Glomerular visceral epithelial cell (primary cell): ENCODE results near the gene ALG5.

Source experiments
- DNase-seq: peaks from one replicate; pipeline ENCODE4 v3.0.0-alpha.2; 2016; ENCODE audit errors: extremely low spot score

The ALG5 gene

DNA sequence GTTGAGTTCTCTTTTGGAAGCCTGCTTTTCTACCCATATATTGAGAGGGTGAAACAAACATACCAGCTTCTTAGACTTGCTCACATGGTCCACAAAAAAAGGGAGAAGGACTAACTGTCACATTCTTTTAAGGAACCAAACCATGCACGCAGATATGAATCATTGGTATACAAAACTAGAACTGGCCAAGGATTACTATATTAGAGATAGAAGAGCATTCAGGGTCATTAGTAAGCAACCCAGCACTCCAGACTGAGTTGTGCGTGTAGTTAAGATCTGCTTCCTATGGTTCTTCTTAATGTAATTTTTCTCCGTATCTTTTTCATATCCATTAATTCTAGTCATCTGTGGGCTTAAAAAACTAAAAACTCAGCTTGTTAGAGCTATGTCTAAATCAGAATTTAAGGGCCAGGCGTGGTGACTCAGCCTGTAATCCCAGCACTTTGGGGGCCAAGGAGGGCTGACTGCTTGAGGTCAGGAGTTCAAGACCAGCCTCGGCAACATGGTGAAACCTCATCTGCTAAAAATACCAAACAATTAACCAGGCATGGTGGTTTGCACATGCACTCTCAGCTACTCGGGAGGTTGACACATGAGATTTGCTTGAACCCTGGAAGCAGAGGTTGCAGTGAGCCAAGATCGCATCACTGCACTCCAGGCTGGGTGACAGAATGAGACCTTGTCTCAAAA lies 19.6 kb downstream of the ALG5 start:
- DNase-seq: peak; percentile 23

DNA sequence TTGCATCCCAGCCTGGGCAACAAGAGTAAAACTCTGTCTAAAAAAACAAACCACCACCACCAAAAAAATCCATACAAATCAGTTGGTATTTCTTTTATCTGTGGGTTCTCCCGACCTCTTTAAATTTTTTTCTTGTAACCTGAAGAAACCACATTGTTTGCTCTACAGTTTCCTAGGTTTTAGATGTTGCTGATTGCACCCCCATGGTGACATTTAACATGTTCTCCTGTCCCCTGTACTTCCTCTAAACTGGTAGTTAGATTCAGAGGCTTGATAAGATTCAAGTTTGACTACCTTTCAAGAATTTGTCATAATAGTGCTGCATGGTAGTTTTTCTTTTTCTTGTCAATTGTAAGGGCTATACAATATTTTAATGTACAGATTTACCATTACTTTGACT lies 24.0 kb downstream of the ALG5 start:
- no peak for DNase-seq

DNA sequence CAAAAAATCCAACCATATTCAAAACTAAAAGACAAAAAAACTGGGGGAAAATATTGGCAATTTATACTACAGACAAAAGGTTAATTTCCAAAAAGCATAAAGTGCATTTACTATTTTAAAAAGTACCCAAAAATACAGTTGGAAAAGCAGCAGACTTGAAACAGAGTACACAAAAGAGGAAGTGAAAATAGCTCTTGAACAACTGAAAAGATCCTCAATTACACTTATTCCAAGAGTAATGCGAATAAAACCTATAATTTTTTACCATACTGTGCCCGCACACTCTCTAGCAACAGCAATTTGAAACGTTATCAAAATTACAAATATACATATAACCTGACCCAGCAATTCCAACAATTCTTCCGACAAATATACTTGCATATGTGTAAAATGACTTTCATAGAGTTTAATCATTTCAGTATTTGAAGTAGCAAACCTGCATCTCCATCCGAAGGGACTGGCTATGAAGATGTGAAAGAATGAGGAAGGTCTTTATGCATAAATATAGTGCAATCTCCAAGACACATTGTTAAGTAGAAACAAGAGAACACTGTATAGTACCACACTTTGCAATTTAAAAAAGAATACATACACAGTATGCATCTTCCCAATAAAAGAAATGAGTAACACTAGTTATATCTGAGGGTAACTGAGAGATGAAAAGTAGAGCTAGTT lies 25.4 kb downstream of the ALG5 start:
- no peak for DNase-seq

DNA sequence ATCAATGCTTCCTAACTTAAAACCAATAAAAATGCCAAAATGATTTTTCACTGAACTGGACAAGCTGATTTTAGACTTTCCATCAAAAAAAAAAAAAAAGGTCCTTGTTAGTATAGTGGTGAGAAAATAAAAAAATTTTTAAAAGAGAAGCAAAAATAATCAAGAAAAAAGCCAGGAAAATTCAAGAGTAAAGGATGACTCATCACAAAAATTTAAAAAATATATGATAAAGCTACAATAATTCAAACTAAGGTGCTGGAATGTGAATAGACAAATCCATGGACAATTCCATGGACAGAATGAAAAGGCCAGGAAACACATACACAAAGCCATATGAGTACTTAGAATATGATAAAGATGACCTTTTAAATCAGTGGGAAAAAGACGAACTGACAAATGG lies 26.1 kb downstream of the ALG5 start:
- no peak for DNase-seq

DNA sequence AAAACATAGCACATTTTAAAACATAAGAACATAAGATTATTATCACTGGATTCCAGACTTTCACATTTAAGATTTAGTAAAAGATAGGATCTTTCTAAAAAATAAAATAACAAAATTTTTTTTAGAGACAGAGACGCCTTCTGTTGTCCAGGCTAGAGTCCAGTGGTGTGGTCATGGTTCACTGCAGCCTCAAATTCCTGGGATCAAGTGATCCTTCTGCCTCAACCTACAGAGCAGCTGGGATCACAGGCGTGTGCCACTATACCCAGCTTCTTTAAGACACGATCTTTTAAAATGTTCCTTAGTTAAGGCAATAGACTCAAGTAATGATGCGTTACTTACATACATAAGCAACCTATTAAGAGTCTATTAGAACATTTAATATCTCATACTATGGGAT lies 32.7 kb downstream of the ALG5 start:
- peak; percentile 23 for DNase-seq

DNA sequence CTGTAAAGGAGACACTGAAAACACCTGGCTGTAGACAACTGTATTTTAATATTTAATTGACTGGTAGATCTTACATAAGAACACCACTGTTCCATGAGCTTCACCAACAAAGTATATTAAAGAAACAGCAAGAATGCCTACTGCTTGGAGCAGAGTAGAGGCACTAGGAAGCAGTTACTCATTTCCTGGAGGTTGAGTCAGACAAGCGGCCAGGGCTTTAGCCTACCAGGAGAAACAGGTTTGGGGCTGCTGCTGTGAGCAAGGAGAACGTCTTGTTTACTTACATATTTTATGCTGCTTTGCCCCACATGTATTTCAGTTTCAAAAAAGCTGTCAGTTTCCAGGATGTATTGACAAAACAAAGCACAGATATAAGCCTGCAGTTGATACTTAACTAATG lies 33.4 kb downstream of the ALG5 start:
- DNase-seq: peak; percentile 50

DNA sequence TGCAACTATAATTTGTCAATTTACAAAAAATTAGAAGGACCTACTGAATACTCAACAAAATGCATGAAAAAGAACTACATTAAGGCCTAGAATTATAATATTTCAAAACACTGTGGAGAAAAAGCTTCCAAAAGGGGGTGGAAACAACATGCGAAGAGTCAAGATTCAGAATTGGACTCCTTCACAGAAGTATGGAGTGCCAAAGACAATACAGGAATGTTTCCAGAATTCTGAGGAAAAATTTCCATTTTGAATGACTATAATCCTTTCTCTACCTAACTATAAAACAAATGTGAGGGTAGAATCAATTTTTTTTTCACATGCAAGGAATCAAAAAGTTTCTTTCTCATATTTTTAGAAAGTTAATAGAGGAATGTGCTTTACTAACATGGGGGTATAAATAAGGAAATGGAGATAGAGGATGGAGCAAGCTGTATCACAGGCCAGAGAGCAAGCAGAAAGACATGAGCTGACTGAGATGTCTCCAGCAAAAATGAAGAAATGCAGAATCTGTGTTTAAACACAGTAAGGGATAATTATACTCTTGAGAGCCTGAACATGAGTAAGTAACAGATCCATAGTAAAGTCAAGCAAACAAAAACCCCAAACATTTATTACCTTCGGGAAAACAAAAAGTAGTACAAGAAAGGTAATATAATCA lies 39.6 kb downstream of the ALG5 start:
- DNase-seq: no peak

DNA sequence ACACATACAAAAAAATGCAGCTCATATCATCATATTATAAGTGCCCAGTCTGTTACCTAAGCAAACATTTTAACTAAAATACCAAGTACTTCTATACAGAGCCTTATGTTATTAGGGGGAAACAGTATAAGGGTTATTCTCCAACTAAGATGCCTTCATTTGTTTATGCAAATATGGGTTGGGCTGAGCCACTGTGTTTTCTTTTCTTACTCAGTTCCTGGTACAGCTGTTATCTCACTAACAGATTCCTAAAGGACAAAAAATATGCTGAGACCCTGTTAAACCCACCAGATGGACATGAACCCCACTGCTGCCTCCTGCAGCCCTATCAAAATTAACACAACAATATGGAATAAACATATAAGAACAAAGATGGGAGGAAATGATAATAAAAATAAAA lies 44.6 kb downstream of the ALG5 start:
- DNase-seq: no peak

DNA sequence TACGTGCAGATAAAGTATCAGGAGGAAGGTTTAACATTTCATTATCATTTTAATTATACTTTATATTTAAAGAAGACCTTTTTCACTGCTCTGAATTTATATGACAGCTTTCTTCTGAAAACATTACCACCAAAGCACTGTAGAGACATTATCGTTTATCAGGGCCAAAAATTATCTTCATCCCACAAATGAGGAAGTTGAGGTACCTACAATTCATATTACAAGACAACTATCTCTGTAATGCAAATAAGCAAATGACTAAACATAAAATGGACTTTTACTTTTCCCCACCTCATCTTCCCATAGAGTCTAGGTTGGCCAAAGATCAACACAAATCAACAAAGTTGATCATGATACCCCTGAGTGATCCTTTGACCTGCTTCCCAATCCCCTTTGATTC lies 48.2 kb downstream of the ALG5 start:
- no peak for DNase-seq

DNA sequence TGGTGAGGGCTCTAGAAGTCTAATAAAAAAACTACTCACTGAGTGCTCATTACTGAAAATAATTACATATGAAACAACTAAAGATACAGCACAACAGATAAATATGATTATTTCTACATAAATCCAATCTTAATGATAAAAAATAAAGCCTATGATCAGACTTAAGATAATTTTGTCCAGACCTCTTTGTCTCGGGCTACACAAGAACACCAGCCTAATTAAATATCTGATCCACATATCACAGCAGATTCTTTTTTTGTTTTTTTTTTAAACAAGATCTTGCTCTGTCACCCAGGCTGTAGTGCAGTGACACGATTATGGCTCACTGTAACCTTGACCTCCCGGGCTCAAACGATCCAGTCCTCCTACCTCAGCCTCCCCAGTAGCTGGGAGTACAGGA lies 48.8 kb downstream of the ALG5 start:
- no peak for DNase-seq

DNA sequence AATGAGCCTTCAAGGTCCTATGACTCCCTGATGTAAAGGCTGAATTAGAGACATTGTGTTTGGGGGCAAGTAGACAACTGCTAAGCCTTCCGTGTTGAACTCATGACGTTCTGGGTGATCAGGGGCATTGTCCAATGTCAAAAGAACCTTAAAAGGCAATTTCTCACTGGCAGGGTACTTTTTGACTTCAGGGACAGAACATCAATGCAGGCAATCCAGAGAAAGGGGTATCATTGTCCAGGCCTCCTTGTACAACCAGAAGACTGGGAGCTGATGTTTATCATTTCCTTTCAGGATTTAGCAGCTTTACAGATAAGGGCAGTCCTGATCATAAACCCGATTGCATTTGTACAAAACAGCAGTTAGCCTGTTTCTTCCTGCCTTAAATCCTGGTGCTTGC lies 54.1 kb downstream of the ALG5 start:
- DNase-seq: no peak

DNA sequence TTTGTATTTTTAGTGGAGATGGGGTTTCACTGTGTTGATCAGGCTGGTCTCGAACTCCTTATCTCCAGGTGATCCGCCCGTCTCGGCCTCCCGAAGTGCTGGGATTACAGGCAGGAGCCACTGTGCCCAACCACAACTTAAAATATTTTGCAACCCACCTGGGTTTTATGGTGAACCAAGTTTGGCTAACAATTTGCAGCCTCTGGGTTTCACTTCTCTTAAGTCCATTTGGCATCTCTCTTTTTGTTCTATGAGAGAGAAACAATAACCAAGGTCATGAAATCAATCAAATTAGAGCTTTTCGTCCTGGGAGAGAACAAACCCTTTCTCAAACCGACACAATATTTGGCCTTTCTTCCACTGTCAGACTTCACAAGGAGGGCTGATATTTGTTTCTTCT lies 73.5 kb downstream of the ALG5 start:
- no peak for DNase-seq

DNA sequence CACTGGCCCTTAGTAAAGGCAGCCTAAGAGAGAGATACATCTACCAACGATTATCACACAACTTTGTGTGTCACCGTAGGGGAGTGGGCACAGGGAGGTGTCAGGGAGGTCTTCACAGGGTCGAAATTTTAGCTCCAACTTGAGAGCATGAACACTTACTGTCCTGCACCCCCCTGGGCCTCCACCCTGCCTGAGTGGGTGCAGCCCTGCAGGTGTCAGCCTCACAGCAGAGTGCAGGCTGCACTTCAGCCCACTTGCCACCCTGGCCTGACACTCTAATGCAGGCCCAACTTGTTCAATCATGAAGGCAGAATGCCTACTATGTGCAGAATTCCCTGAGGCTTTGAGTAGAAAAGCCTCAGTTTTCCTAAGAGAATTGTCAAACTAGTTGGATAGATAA lies 75.1 kb downstream of the ALG5 start:
- no peak for DNase-seq

DNA sequence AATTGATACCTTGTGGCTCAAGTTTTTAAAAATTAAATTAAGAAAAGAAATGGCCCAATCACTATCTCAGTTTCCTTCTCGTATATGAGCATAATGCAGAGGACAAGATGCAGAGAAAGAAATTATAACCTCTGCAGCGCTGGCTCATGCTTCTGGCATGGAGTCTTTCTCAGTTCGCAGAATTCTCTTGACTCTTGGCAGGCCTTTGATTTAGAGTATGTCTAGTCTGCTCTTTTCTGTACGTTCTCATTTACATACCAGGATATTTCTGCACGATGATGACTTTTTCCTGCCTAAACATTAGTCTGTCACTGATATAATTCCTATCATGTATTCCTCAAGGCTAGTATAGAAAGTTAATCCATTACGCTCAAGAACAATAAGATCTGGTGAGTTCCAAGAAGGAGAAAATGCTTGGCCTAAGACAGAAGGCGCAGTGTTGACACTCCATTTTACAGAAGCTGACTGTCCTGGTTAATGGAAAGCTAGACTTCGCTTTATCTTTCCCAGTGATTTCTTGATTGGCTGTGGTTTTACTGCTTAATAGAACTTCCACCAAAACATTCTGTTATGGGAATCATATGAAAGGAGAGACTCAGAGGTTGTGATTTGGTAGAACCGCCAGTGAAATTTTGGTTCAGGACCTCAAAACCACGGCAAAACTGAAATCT lies 77.4 kb downstream of the ALG5 start:
- no peak for DNase-seq

DNA sequence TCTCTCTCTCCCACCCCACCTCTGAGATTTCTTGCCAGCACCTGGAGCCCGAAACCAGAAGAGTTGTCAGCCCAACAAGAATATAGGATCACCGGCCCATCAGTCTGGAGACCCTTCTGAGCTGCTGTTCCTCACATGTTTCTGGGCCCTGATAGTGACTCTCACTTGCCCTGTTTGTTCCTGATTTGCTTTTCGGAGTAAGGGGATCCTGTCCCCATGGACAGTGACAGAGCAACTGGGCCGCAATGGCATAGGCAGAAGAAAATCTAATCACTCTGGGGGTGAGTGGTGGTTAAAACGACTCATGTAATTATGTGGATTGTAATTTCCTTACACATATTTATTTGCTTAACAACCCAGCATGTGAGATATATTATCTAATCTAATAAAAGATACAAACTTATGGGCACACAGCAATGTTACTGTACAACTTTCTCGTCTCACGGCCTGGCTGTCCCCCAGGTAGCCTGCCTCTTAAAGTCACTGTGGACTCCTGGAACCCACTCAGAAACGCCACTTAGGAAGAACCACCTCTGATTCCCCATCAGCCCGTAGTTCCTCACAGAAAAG lies 78.4 kb downstream of the ALG5 start:
- DNase-seq: no peak

DNA sequence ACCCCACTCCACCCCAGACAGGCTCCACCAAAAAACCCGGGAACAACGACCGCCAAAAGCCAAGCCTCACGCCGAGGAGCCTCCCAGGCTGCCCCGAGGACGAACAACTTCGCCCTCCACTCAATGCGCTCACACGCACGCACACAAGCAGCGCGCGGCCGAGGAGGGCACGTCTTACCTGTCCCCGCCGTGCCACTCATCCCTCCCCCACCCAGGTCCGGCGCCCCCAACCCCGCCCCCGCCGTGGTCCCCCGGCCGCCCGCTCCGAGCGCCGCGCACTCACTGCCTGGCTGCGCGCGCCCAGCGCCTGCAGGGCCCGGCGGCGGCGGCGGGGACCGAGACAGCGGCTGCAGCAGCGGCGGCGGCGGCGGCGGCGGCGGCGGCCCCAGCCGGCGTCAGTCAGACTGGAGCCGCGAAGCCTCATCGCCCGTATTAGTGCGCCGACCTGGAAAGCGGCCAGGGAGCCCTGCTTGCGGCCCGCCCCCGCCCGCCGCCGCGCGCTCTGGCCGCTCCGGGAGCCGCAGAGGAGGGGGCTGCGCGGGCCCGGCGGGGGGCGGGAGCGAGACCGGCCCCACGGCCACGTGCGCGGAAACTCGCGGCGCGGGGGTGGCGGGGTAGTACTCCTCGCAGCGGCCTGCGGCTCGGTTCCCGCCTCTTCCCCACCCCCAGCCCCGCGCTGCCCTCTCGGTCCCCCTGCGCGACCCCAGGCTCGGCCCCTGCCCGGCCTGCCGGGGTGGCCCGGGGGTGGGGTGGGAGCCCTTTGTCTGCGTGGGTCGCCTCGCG lies 79.1 kb downstream of the ALG5 start, which contains the start of gene SMAD9:
SMAD9 (minus strand) TSS at position 406 of the 783 bp plus-strand sequence. CDS start 40,549 bp downstream, outside the sequence.
- DNase-seq: peak; percentile 62

DNA sequence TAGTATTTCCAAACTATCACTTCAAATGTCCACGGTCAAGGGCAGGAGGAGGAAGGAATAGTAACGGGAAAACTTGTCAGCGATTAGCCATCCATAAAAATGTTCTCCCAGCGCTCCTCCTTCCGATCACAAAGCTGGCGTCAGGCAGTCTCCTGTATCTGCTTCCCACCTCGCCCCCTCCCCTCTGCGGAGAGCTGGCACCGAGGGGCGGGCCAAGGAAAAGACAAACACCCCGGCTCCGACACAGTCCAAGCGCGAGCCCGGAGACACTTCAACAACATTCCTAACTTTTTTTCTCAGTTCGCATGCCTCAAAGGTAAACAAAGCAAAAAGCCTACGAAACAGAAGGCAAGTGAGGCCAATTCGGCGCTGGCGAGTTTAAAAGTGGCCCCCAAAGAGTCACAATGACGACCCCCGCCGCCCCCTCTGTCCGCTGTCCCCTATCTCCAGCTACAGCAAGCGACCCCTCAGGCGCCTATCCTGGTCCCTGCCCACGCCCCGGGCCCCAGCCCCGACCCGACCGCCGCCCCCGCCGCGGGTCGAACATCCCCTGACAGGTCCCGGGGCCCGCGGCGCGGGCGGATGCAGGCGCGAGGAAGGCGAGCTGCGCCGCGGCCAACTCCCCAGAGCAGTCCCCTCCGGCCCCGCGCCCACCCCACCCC lies 79.8 kb downstream of the ALG5 start:
- DNase-seq: peak; percentile 30

DNA sequence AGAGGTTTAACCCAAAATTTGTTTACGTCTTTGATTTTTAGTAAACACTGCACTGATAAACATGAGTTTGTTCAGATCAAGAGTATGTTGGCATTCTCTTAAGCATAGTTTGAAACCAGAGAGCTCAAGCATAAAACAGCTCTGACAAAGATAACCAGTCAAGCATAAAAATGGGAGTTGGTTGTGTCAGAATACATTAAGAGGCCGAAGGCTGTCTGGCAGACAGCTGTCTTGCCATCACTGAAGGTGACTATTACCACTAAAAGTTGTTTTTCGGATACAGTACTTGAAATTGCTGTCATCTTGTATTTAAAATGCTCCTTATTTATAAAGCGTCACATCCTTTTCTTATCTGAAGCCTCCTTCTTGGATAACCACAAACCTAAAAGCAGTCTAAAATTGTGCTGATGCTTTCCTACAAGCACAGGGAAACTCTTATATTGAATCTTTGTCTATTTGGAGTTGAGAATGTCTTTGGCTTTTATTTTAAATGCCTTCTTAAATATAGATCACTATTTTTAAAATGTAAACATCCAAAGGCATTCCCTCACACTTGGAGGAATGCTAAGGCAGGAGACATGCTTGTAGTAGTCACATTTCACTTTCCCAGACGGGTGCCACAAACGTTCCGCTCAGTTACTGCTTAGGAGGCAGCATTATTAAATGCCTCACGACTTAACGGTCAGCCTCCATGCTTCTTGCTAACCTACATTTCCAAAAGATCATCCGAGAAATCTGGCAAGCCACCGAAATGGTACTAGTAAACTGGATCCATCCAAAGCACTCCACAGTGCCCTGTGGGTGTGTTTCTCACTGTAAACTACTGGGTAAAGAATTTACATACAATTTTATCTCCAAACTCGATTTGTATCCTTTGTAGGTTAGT lies 80.7 kb downstream of the ALG5 start:
- peak; percentile 48 for DNase-seq

DNA sequence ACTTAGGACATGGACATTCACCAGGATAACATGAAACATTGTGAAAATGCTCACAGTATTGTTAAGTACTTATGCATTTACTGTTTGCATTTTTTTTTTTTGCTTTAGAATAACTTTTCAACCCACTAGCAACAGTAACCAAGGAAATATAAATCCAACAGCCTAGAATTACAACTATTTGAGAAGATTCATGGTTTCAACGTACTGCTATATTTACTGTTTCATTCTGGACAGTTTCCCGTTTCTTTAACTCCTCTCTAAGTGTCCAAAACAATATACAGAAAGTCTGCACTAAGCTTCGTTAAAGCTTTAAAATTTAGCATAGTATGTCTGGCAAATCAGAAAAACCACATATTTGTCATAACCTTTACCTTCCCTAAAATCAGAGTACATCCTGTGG lies 81.8 kb downstream of the ALG5 start:
- no peak for DNase-seq
